B cell (primary cell): ENCODE data around the gene HNRNPAB.

Source experiments
- CTCF ChIP-seq: fragments of 200-600 bp; IDR thresholded peaks from one replicate; pipeline ENCODE4 v1.8.0; 2022; ENCODE audit warnings: antibody characterized with exemption, mild to moderate bottlenecking
- EZH2 ChIP-seq: IDR thresholded peaks from 2 replicates; pipeline ENCODE4 v1.6.1; 2012; ENCODE audit warnings: borderline replicate concordance, low read depth, mild to moderate bottlenecking, moderate library complexity, low read length; ENCODE audit not compliant: insufficient read depth, poor library complexity, severe bottlenecking

GRCh38 chr5:178238711-178239592 is 34.6 kb downstream of the HNRNPAB start:
- TF ChIP-seq EZH2: no peak
- no peak for TF ChIP-seq CTCF
